GM19035 (cell line): ENCODE data around the gene NAPEPLD.
"Not testable (repeated sequence)": the region's sequence is repeated elsewhere in the genome, so short reads cannot be mapped to it uniquely, and the experiment has no call there.

ENCODE experiments used
- ATAC-seq: cut with Tn5 transposase; IDR thresholded peaks from one replicate; pipeline ENCODE4 v1.9.1; 2021; ENCODE audit not compliant: unreplicated experiment

The NAPEPLD gene

GRCh38 chr7:103148994-103149807, at the start of gene NAPEPLD:
Gene NAPEPLD (minus strand): TSS chr7:103149099. CDS start chr7:103128776, 20,323 bp downstream.
- peak; percentile 89 for ATAC-seq

GRCh38 chr7:103198079-103198478, 49.2 kb upstream of the NAPEPLD start:
- ATAC-seq = not testable (repeated sequence)

- ATAC-seq = not testable (repeated sequence)
These were observed 46.5 kb upstream of the NAPEPLD start for GRCh38 chr7:103195364-103195763.

GRCh38 chr7:103172415-103173146, 23.7 kb upstream of the NAPEPLD start:
- ATAC-seq = not testable (repeated sequence)

GRCh38 chr7:103171695-103172414, 23.0 kb upstream of the NAPEPLD start:
- ATAC-seq = not testable (repeated sequence)

- not testable (repeated sequence) for ATAC-seq
These were observed 18.1 kb upstream of the NAPEPLD start for GRCh38 chr7:103166921-103167544.

- ATAC-seq = not testable (repeated sequence)
These were observed 14.4 kb upstream of the NAPEPLD start for GRCh38 chr7:103163087-103163825.

- ATAC-seq = not testable (repeated sequence)
These were observed 13.7 kb upstream of the NAPEPLD start for GRCh38 chr7:103162641-103163040.

GRCh38 chr7:103161998-103162616, 13.2 kb upstream of the NAPEPLD start:
- ATAC-seq = not testable (repeated sequence)

GRCh38 chr7:103159072-103159471, 10.2 kb upstream of the NAPEPLD start:
- ATAC-seq = not testable (repeated sequence)

- ATAC-seq = peak; percentile 61
These were observed 6.6 kb upstream of the NAPEPLD start for GRCh38 chr7:103155331-103156024.

- no peak for ATAC-seq
These were observed 5.1 kb upstream of the NAPEPLD start for GRCh38 chr7:103154042-103154441.

- not testable (repeated sequence) for ATAC-seq
These were observed 4.1 kb upstream of the NAPEPLD start for GRCh38 chr7:103152744-103153617.

GRCh38 chr7:103151993-103152676, 3.2 kb upstream of the NAPEPLD start:
- not testable (repeated sequence) for ATAC-seq

GRCh38 chr7:103150192-103150591, 1.3 kb upstream of the NAPEPLD start:
- ATAC-seq = no peak

GRCh38 chr7:103149808-103150180, 895 bp upstream of the NAPEPLD start:
- peak; percentile 17 for ATAC-seq

GRCh38 chr7:103148131-103148993, 537 bp downstream of the NAPEPLD start:
- peak; percentile 1 for ATAC-seq
